Stomach smooth muscle (tissue), 2 donors: Measurements from ENCODE around the gene TIMM8B.

Experiments used
- H3K27ac ChIP-seq: one replicate; pipeline ENCODE4 v1.7.0; 2013; ENCODE audit warnings: mild to moderate bottlenecking, low read length, inconsistent platforms
- H3K27me3 ChIP-seq, 2 donors: one replicate each; pipeline ENCODE4 v1.7.0; 2013; ENCODE audit warnings: low read length in 2 of 2; ENCODE audit not compliant: insufficient read depth in 2 of 2, control insufficient read depth in 1 of 2
- H3K36me3 ChIP-seq, 2 donors: one replicate each; pipeline ENCODE4 v1.7.0; 2013; ENCODE audit warnings: low read length in 2 of 2; ENCODE audit not compliant: control insufficient read depth in 2 of 2, insufficient read depth in 2 of 2
- H3K4me1 ChIP-seq: one replicate; pipeline ENCODE4 v1.7.0; 2013; ENCODE audit warnings: low read length; ENCODE audit not compliant: control insufficient read depth, insufficient read depth
- H3K4me3 ChIP-seq, 2 donors: one replicate each; pipeline ENCODE4 v1.7.0; 2013; ENCODE audit warnings: low read length in 2 of 2
- H3K9ac ChIP-seq, 2 donors: one replicate each; pipeline ENCODE4 v1.7.0; 2013; ENCODE audit warnings: low read length in 2 of 2, mild to moderate bottlenecking in 1 of 2
- H3K9me3 ChIP-seq, 2 donors: one replicate each; pipeline ENCODE4 v1.7.0; 2013; ENCODE audit warnings: low read length in 2 of 2; ENCODE audit not compliant: control insufficient read depth in 2 of 2
- donor health status: healthy.
- donor health status: Pancreatic carcinoma.

TIMM8B gene

GRCh38 chr11:112042961-112043304 lies 43.6 kb downstream of the TIMM8B start:
- no peak overlapping the region for H3K27ac ChIP-seq
- no peak overlapping the region for H3K4me3 ChIP-seq
- no peak overlapping the region for H3K9ac ChIP-seq
- H3K27me3 ChIP-seq: no peaks in the 10 kb centered on the region
- H3K4me1 ChIP-seq: no peaks in the 10 kb centered on the region
- H3K9me3 ChIP-seq: no peaks in the 10 kb centered on the region
- H3K36me3 ChIP-seq: peaks cover 13 to 29% of the 10 kb centered on the region in 2 donors

GRCh38 chr11:112042161-112042960 lies 44.2 kb downstream of the TIMM8B start:
- no peaks in the 10 kb centered on the region for H3K9me3 ChIP-seq
- H3K27me3 ChIP-seq: no peaks in the 10 kb centered on the region
- no peaks in the 10 kb centered on the region for H3K4me1 ChIP-seq
- H3K36me3 ChIP-seq: peaks cover 18 to 34% of the 10 kb centered on the region in 2 donors
- no peak overlapping the region for H3K4me3 ChIP-seq
- H3K9ac ChIP-seq: no peak overlapping the region
- no peak overlapping the region for H3K27ac ChIP-seq

- H3K9me3 ChIP-seq: no peaks in the 10 kb centered on the region
- H3K36me3 ChIP-seq: peaks cover 22 to 33% of the 10 kb centered on the region in 2 donors
- H3K4me3 ChIP-seq: no peak overlapping the region
- H3K27ac ChIP-seq: no peak overlapping the region
- no peak overlapping the region for H3K9ac ChIP-seq
- no peaks in the 10 kb centered on the region for H3K4me1 ChIP-seq
- no peaks in the 10 kb centered on the region for H3K27me3 ChIP-seq
Measured at GRCh38 chr11:112037527-112037926, 49.0 kb downstream of the TIMM8B start.
